Activated naive CD4-positive, alpha-beta T cell treated with anti-CD3 and anti-CD28 coated beads for 36 hours (primary cell): ENCODE results near the gene CAPN5. TPM values are rescaled to one million over a fixed set of nuclear protein-coding genes. Genes with fewer than 3 reads are reported as not detected.

Source experiments
- CTCF ChIA-PET: fragments of 350-600 bp; sonication (Branson Sonifier 250); formaldehyde crosslinking; loops from one replicate; lab custom pipeline; 2021; ENCODE audit warnings: antibody characterized with exemption; lab: Charles Lee
- DNase-seq: peaks from one replicate; pipeline ENCODE4 v3.0.0-alpha.2; 2020
- H3K27ac Mint-ChIP-seq: one replicate; pipeline ENCODE4 v1.8.0; 2021; ENCODE audit warnings: mild to moderate bottlenecking, mixed read lengths
- H3K27me3 Mint-ChIP-seq: one replicate; pipeline ENCODE4 v1.8.0; 2021; ENCODE audit warnings: low read depth, mixed read lengths
- H3K36me3 Mint-ChIP-seq: one replicate; pipeline ENCODE4 v1.8.0; 2021; ENCODE audit warnings: low read depth, mixed read lengths
- H3K4me1 Mint-ChIP-seq: one replicate; pipeline ENCODE4 v1.8.0; 2021; ENCODE audit warnings: low read depth, mixed read lengths
- H3K4me3 Mint-ChIP-seq: one replicate; pipeline ENCODE4 v1.8.0; 2021; ENCODE audit warnings: mild to moderate bottlenecking, moderate library complexity, mixed read lengths
- H3K9me3 Mint-ChIP-seq: one replicate; pipeline ENCODE4 v1.8.0; 2021; ENCODE audit warnings: mixed read lengths
- intact Hi-C: fragments of 100-400 bp; cut with micrococcal nuclease; formaldehyde crosslinking; loops from one replicate; pipeline ENCODE4 v1.15.1; 2023
- total RNA-seq, 2 experiments: library from RNA; stranded (reverse); gene quantifications; one replicate each; pipeline ENCODE4 v1.2.3, GENCODE V29; 2021

CAPN5 gene
- total RNA-seq, 2 experiments from 2014 or later: 0.79 to 1.5 TPM

- H3K4me3 Mint-ChIP-seq: no peak overlapping the region
- no peak for DNase-seq
- peaks cover 5% of the 10 kb centered on the region for H3K4me1 Mint-ChIP-seq
- peaks cover 5% of the 10 kb centered on the region for H3K27me3 Mint-ChIP-seq
- CTCF ChIA-PET: interaction anchor here (0.9 kb wide), 1 partner anchor 43 kb away, joined by 3 read pairs; no protein-coding TSS in a partner anchor
- H3K36me3 Mint-ChIP-seq: no peaks in the 10 kb centered on the region
- intact Hi-C loops: no loop called here
- H3K27ac Mint-ChIP-seq: no peak overlapping the region
- H3K9me3 Mint-ChIP-seq: no peaks in the 10 kb centered on the region
Measured at GRCh38 chr11:77146261-77147035, 79.7 kb downstream of the CAPN5 start.

- Mint-ChIP-seq H3K27ac (no peak overlapping the region), H3K27me3 (peaks cover 5% of the 10 kb centered on the region), H3K36me3 (no peaks in the 10 kb centered on the region), H3K4me1 (peaks cover 9% of the 10 kb centered on the region), H3K9me3 (no peaks in the 10 kb centered on the region), H3K4me3 (no peak overlapping the region)
- intact Hi-C loops: no loop called here
- DNase-seq: no peak
- CTCF ChIA-PET: interaction anchor here (0.9 kb wide), 1 partner anchor 42 kb away, joined by 3 read pairs; no protein-coding TSS in a partner anchor
Measured at GRCh38 chr11:77147036-77147315, 80.2 kb downstream of the CAPN5 start.

GRCh38 chr11:77147668-77148321, 81.0 kb downstream of the CAPN5 start:
- intact Hi-C loops: no loop called here
- Mint-ChIP-seq H3K27ac (no peak overlapping the region), H3K4me3 (peak overlapping the region; percentile 33), H3K27me3 (peaks cover 5% of the 10 kb centered on the region), H3K9me3 (no peaks in the 10 kb centered on the region), H3K4me1 (peaks cover 17% of the 10 kb centered on the region), H3K36me3 (no peaks in the 10 kb centered on the region)
- DNase-seq: peak; percentile 21
- CTCF ChIA-PET: interaction anchor here (0.6 kb wide), 1 partner anchor 275 kb away, joined by 4 read pairs; no protein-coding TSS in a partner anchor

- Mint-ChIP-seq H3K27ac (no peak overlapping the region), H3K4me3 (no peak overlapping the region), H3K36me3 (no peaks in the 10 kb centered on the region), H3K9me3 (no peaks in the 10 kb centered on the region), H3K4me1 (peaks cover 18% of the 10 kb centered on the region), H3K27me3 (peaks cover 5% of the 10 kb centered on the region)
- intact Hi-C loops: no loop called here
- no peak for DNase-seq
- CTCF ChIA-PET: interaction anchor here (0.6 to 0.7 kb wide), 2 partner anchors 22 to 498 kb away, joined by 3 read pairs; no protein-coding TSS in a partner anchor
Measured at GRCh38 chr11:77148963-77149715, 82.4 kb downstream of the CAPN5 start.

- H3K4me3 Mint-ChIP-seq: no peak overlapping the region
- CTCF ChIA-PET: interaction anchor here (0.7 kb wide), 1 partner anchor 23 kb away, joined by 3 read pairs; no protein-coding TSS in a partner anchor
- H3K36me3 Mint-ChIP-seq: no peaks in the 10 kb centered on the region
- intact Hi-C loops: no loop called here
- peaks cover 18% of the 10 kb centered on the region for H3K4me1 Mint-ChIP-seq
- no peak overlapping the region for H3K27ac Mint-ChIP-seq
- no peaks in the 10 kb centered on the region for H3K9me3 Mint-ChIP-seq
- DNase-seq: no peak
- H3K27me3 Mint-ChIP-seq: peaks cover 5% of the 10 kb centered on the region
Measured at GRCh38 chr11:77149716-77150392, 83.1 kb downstream of the CAPN5 start.

- DNase-seq: no peak
- Mint-ChIP-seq H3K4me1 (peaks cover 18% of the 10 kb centered on the region), H3K36me3 (no peaks in the 10 kb centered on the region), H3K4me3 (no peak overlapping the region), H3K27me3 (peaks cover 5% of the 10 kb centered on the region), H3K27ac (no peak overlapping the region), H3K9me3 (no peaks in the 10 kb centered on the region)
- CTCF ChIA-PET: no interaction called here
- intact Hi-C loops: no loop called here
Measured at GRCh38 chr11:77150836-77151235, 84.1 kb downstream of the CAPN5 start.

GRCh38 chr11:77151804-77152509, 85.2 kb downstream of the CAPN5 start:
- Mint-ChIP-seq H3K27me3 (peaks cover 5% of the 10 kb centered on the region), H3K9me3 (no peaks in the 10 kb centered on the region), H3K27ac (no peak overlapping the region), H3K36me3 (no peaks in the 10 kb centered on the region), H3K4me1 (peaks cover 18% of the 10 kb centered on the region), H3K4me3 (no peak overlapping the region)
- CTCF ChIA-PET: no interaction called here
- intact Hi-C loops: no loop called here
- DNase-seq: peak; percentile 72

- Mint-ChIP-seq H3K4me1 (peaks cover 18% of the 10 kb centered on the region), H3K36me3 (no peaks in the 10 kb centered on the region), H3K9me3 (no peaks in the 10 kb centered on the region), H3K27me3 (peaks cover 5% of the 10 kb centered on the region), H3K4me3 (no peak overlapping the region), H3K27ac (no peak overlapping the region)
- DNase-seq: no peak
- intact Hi-C loops: no loop called here
- CTCF ChIA-PET: no interaction called here
Measured at GRCh38 chr11:77152846-77153245, 86.1 kb downstream of the CAPN5 start.

GRCh38 chr11:77153276-77154185, 86.8 kb downstream of the CAPN5 start:
- H3K4me3 Mint-ChIP-seq: no peak overlapping the region
- H3K9me3 Mint-ChIP-seq: no peaks in the 10 kb centered on the region
- no peaks in the 10 kb centered on the region for H3K36me3 Mint-ChIP-seq
- no peak for DNase-seq
- H3K27ac Mint-ChIP-seq: no peak overlapping the region
- no peaks in the 10 kb centered on the region for H3K27me3 Mint-ChIP-seq
- intact Hi-C loops: no loop called here
- peaks cover 14% of the 10 kb centered on the region for H3K4me1 Mint-ChIP-seq
- CTCF ChIA-PET: no interaction called here

GRCh38 chr11:77154381-77155081, 87.8 kb downstream of the CAPN5 start:
- Mint-ChIP-seq H3K4me1 (peaks cover 14% of the 10 kb centered on the region), H3K36me3 (no peaks in the 10 kb centered on the region), H3K27me3 (no peaks in the 10 kb centered on the region), H3K9me3 (no peaks in the 10 kb centered on the region), H3K4me3 (no peak overlapping the region), H3K27ac (no peak overlapping the region)
- intact Hi-C loops: no loop called here
- no peak for DNase-seq
- CTCF ChIA-PET: interaction anchor here (1.8 kb wide), 1 partner anchor 33 kb away, joined by 7 read pairs; no protein-coding TSS in a partner anchor
